Cardiac muscle cell (in vitro differentiated cells and primary cell): ENCODE measurements around the gene CPA3. TPM values are rescaled to one million over a fixed set of nuclear protein-coding genes. Genes with fewer than 3 reads are reported as not detected.

Source experiments
- DNase-seq, 2 donors: peaks; one replicate each; pipeline versions ENCODE4 v3.0.0 to v3.0.0-alpha.2; 2010 to 2017; ENCODE audit warnings: low read depth in 1 of 2, low spot score in 1 of 2
- H3K27ac ChIP-seq: fragments of 200-600 bp; sonication (generic); 2 replicates; pipeline ENCODE4 v1.5.1; 2016
- H3K27me3 ChIP-seq: fragments of 200-600 bp; sonication (generic); 2 replicates; pipeline ENCODE4 v1.6.0; 2016; ENCODE audit warnings: control low read depth
- H3K36me3 ChIP-seq: fragments of 200-600 bp; sonication (generic); 2 replicates; pipeline ENCODE4 v1.5.1; 2016; ENCODE audit warnings: control low read depth
- H3K4me1 ChIP-seq: fragments of 200-600 bp; sonication (generic); 2 replicates; pipeline ENCODE4 v1.8.1; 2017; ENCODE audit warnings: low read depth, mild to moderate bottlenecking, mixed run types
- H3K4me3 ChIP-seq: fragments of 200-600 bp; sonication (generic); 2 replicates; pipeline ENCODE4 v1.5.1; 2016; ENCODE audit warnings: mild to moderate bottlenecking
- H3K9me3 ChIP-seq: fragments of 200-600 bp; sonication (generic); 2 replicates; pipeline ENCODE4 v1.5.1; 2017; ENCODE audit warnings: low read depth, mild to moderate bottlenecking, control low read depth
- polyA plus RNA-seq: library from polyadenylated mRNA; unstranded; fragments of >200 nt; fragmentation: Nextera tagmentation; extraction: Ambion mirVana; gene quantifications from 2 replicates; pipeline ENCODE4 v1.2.1, GENCODE V29; 2016
- total RNA-seq: library from RNA; depleted of rRNA; stranded (reverse); fragments of >200 nt; gene quantifications from 2 replicates; pipeline ENCODE4 v1.2.3, GENCODE V29; 2016
- TF ChIP-seq, protein P1 (sequence below): IDR thresholded peaks from 2 replicates; pipeline ENCODE4 v1.5.1; 2012; ENCODE audit warnings: low read depth, mild to moderate bottlenecking, low read length

Gene CPA3
- total and polyA plus RNA-seq, 2 experiments from 2014 or later, result not detected

DNA sequence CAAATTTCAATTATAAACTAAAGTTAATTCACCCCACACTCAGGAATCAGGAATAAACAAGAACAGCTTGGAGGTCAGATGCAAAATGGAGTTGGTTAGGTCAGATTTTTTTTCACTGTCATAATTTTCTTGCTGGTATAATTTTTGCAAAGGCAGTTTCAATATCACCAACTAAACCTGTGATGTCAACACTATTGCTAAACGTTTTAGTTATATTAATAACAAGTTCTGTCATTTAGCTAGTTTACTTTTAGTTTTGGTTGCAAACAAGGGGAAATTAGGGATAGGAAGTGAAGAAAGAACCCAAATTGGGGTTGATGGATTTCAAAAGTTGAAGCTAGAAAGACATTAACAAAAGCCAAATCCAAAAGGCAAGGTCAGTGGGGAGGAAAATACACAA is 42.1 kb upstream of the CPA3 start:
- Histone ChIP-seq H3K4me1 (no peaks in the 10 kb centered on the region), H3K4me3 (no peak overlapping the region), H3K27ac (no peak overlapping the region), H3K36me3 (no peaks in the 10 kb centered on the region), H3K27me3 (no peaks in the 10 kb centered on the region), H3K9me3 (no peaks in the 10 kb centered on the region)
- DNase-seq, result no peak
- TF ChIP-seq, protein P1, sequence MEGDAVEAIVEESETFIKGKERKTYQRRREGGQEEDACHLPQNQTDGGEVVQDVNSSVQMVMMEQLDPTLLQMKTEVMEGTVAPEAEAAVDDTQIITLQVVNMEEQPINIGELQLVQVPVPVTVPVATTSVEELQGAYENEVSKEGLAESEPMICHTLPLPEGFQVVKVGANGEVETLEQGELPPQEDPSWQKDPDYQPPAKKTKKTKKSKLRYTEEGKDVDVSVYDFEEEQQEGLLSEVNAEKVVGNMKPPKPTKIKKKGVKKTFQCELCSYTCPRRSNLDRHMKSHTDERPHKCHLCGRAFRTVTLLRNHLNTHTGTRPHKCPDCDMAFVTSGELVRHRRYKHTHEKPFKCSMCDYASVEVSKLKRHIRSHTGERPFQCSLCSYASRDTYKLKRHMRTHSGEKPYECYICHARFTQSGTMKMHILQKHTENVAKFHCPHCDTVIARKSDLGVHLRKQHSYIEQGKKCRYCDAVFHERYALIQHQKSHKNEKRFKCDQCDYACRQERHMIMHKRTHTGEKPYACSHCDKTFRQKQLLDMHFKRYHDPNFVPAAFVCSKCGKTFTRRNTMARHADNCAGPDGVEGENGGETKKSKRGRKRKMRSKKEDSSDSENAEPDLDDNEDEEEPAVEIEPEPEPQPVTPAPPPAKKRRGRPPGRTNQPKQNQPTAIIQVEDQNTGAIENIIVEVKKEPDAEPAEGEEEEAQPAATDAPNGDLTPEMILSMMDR, result no peak

DNA sequence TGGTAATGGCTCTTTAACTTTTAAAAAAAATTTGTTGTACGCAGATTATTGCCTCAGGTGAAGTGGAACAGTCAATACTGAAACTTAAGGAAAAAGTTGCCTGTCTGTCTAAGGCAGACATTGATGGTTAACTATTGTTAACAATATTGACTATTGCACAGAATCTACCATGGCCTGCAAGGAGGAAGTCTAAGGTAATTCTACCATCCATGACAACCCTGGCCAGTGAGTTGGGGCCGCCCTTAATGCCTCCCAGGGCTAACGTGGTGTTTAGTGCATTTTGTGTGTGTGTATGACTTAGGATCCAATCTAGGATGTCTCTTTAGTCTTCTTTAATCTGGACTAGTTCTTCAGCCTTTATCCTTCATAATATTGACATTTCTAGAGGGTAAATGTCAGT is 39.6 kb upstream of the CPA3 start:
- no peaks in the 10 kb centered on the region for H3K36me3 ChIP-seq
- TF ChIP-seq, protein P1, result no peak
- H3K9me3 ChIP-seq, result no peaks in the 10 kb centered on the region
- H3K27ac ChIP-seq, result no peak overlapping the region
- H3K27me3 ChIP-seq, result no peaks in the 10 kb centered on the region
- DNase-seq, result no peak
- H3K4me3 ChIP-seq, result no peak overlapping the region
- H3K4me1 ChIP-seq, result no peaks in the 10 kb centered on the region

DNA sequence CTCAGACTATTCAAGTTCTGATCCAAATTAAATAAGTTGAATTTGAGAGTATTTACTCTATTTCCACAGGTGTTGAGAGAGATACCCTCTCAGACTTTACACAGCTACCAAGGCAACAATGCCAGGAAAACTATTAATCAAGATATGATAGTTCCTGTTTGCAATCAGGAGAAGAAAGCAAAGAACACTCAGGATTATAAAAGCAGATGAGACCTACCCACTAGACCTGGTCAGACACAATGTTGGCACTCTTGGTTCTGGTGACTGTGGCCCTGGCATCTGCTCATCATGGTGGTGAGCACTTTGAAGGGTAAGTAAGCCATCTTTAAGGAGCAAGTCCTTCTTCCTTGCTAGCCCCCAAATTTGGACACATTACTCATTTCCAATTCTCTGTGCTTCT is 37.5 kb upstream of the CPA3 start, which contains the start of gene CPB1:
TSS of gene CPB1 (plus strand) at position 227 of the 400 bp plus-strand sequence. CDS start at position 240, 13 bp downstream.
- no peak within 1 kb of the TSS for H3K27ac ChIP-seq
- H3K27me3 ChIP-seq, result no peaks in the 10 kb centered on the region
- H3K36me3 ChIP-seq, result no peaks in the 10 kb centered on the region
- no peaks in the 10 kb centered on the region for H3K4me1 ChIP-seq
- no peaks in the 10 kb centered on the region for H3K9me3 ChIP-seq
- no peak for DNase-seq
- no peak within 1 kb of the TSS for H3K4me3 ChIP-seq
- TF ChIP-seq, protein P1, result no peak

DNA sequence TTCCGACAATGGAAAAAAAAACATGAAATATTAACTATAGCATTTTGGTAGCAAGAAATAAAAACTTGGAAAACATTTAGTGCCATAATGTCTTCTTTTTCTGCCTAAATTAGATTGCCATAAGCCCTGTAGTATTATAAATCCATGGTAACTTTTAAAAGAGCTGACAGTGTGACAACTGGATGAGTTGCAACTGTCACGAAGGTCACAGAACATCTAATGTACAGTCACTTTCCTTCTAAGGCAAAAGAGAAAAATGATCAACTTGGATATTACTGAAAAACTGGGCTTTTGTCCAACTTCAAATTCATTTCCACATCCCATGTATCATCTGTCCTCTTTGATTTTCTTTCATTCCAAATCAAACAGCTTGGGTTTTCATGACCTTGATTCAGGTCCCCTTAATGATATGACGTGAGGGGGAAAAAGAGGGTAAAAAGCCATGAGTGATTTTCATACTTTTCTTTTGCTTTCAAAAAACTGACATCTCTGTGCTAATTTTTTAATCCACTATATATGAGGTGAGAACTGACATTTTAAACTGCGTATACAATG is 36.9 kb upstream of the CPA3 start:
- Histone ChIP-seq H3K4me1 (no peaks in the 10 kb centered on the region), H3K36me3 (no peaks in the 10 kb centered on the region), H3K27ac (no peak overlapping the region), H3K27me3 (no peaks in the 10 kb centered on the region), H3K9me3 (no peaks in the 10 kb centered on the region), H3K4me3 (no peak overlapping the region)
- TF ChIP-seq, protein P1, result no peak
- DNase-seq, result no peak

DNA sequence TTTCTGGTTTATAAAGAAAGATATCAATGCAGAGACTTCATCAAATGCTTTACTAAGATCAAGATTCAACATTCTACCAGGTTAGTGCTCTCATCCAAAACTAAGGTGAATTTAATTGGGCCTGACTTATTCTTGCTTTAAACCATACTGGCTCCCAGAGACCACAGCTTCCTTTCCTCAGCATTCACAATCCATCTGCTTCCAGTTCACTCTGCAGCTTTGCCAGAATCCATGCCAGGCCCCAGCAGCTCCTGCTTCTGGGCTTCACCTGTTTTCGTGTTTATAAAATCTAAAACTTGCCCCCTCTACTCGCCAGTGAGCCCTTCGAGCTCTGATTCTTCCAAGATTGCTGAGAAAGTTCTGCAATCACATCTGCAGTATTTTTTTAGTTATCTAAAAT is 35.2 kb upstream of the CPA3 start:
- Histone ChIP-seq H3K4me1 (no peaks in the 10 kb centered on the region), H3K4me3 (no peak overlapping the region), H3K27me3 (no peaks in the 10 kb centered on the region), H3K9me3 (no peaks in the 10 kb centered on the region), H3K27ac (no peak overlapping the region), H3K36me3 (no peaks in the 10 kb centered on the region)
- DNase-seq, result no peak
- TF ChIP-seq, protein P1, result no peak
